GM23338 (cell line): ENCODE measurements around the gene RHBDD1. TPM values are rescaled to one million over a fixed set of nuclear protein-coding genes. Genes with fewer than 3 reads are reported as not detected.

Experiments used
- ATAC-seq: fragments of 200-7000 bp; cut with Tn5 transposase; 3 replicates; pipeline ENCODE4 v1.9.1; 2020
- DNase-seq: peaks from one replicate; pipeline ENCODE4 v3.0.0-alpha.2; 2015; ENCODE audit warnings: low spot score
- H2AFZ ChIP-seq: fragments of 200-600 bp; sonication (generic); 2 replicates; pipeline ENCODE4 v1.8.0; 2016; ENCODE audit warnings: antibody characterized with exemption, mild to moderate bottlenecking, moderate library complexity
- H3F3A ChIP-seq: fragments of 200-600 bp; sonication (generic); replicated peaks from 2 replicates; pipeline ENCODE4 v1.8.0; 2017; ENCODE audit warnings: antibody characterized with exemption, mixed run types, low read depth
- H3K27ac ChIP-seq: fragments of 200-600 bp; sonication (generic); 2 replicates; pipeline ENCODE4 v1.6.1; 2016; ENCODE audit warnings: low read depth
- H3K27me3 ChIP-seq: fragments of 200-600 bp; sonication (generic); 2 replicates; pipeline ENCODE4 v1.8.0; 2016; ENCODE audit warnings: mild to moderate bottlenecking, mixed run types, moderate library complexity; ENCODE audit not compliant: insufficient read depth
- H3K36me3 ChIP-seq: fragments of 200-600 bp; sonication (generic); 2 replicates; pipeline ENCODE4 v1.8.0; 2016; ENCODE audit warnings: mild to moderate bottlenecking; ENCODE audit not compliant: insufficient read depth
- H3K4me1 ChIP-seq: fragments of 200-600 bp; sonication (generic); 2 replicates; pipeline ENCODE4 v1.8.0; 2016; ENCODE audit warnings: mild to moderate bottlenecking, moderate library complexity; ENCODE audit not compliant: insufficient read depth
- H3K4me2 ChIP-seq: fragments of 200-600 bp; sonication (generic); 2 replicates; pipeline ENCODE4 v1.7.1; 2017; ENCODE audit warnings: mixed run types
- H3K4me3 ChIP-seq: fragments of 200-600 bp; sonication (generic); 2 replicates; pipeline ENCODE4 v1.6.1; 2016; ENCODE audit warnings: mixed run types
- H3K79me2 ChIP-seq: fragments of 200-600 bp; sonication (generic); replicated peaks from 2 replicates; pipeline ENCODE4 v1.8.0; 2017; ENCODE audit warnings: mild to moderate bottlenecking; ENCODE audit not compliant: insufficient read depth
- H3K9me2 ChIP-seq: fragments of 200-600 bp; sonication (generic); 2 replicates; pipeline ENCODE4 v1.8.0; 2017; ENCODE audit not compliant: insufficient read depth
- H4K20me1 ChIP-seq: fragments of 200-600 bp; sonication (generic); replicated peaks from 2 replicates; pipeline ENCODE4 v1.8.0; 2017; ENCODE audit warnings: mild to moderate bottlenecking; ENCODE audit not compliant: insufficient read depth
- H3K27ac Mint-ChIP-seq: 2 replicates; pipeline ENCODE4 v1.8.0; 2020; ENCODE audit warnings: inconsistent platforms, mild to moderate bottlenecking, moderate library complexity, mixed read lengths
- H3K27me3 Mint-ChIP-seq: 3 replicates; pipeline ENCODE4 v1.8.0; 2022; ENCODE audit warnings: low read depth, mild to moderate bottlenecking, moderate library complexity, mixed read lengths, inconsistent platforms; ENCODE audit not compliant: insufficient read depth, poor library complexity
- H3K36me3 Mint-ChIP-seq: 3 replicates; pipeline ENCODE4 v1.8.0; 2021; ENCODE audit warnings: low read depth, mild to moderate bottlenecking, inconsistent platforms, moderate library complexity, mixed read lengths
- H3K4me1 Mint-ChIP-seq: 3 replicates; pipeline ENCODE4 v1.8.0; 2020; ENCODE audit warnings: mild to moderate bottlenecking, inconsistent platforms, mixed read lengths
- H3K4me3 Mint-ChIP-seq: 3 replicates; pipeline ENCODE4 v1.8.0; 2021; ENCODE audit warnings: moderate library complexity, mild to moderate bottlenecking, inconsistent platforms, mixed read lengths
- H3K9me3 Mint-ChIP-seq: 3 replicates; pipeline ENCODE4 v1.8.0; 2020; ENCODE audit warnings: moderate library complexity, mild to moderate bottlenecking, inconsistent platforms, mixed read lengths
- CREB1 ChIP-seq: fragments of 250-450 bp; sonication (Bioruptor Pico); IDR thresholded peaks from 2 replicates; pipeline ENCODE4 v1.5.0; 2020; ENCODE audit warnings: low read depth, mild to moderate bottlenecking, moderate library complexity
- polyA plus RNA-seq: library from polyadenylated mRNA; unstranded; fragments of >200 nt; fragmentation: Nextera tagmentation; extraction: Ambion mirVana; gene quantifications from 2 replicates; pipeline ENCODE4 v1.2.1, GENCODE V29; 2016
- total RNA-seq: library from RNA; depleted of rRNA; stranded (reverse); fragments of >200 nt; shearing (Covaris generic); gene quantifications from 2 replicates; pipeline ENCODE4 v1.2.3, GENCODE V29; 2014
- TF ChIP-seq, protein P1 (sequence below): IDR thresholded peaks from 2 replicates; pipeline ENCODE4 v1.6.1; 2016; ENCODE audit warnings: antibody characterized with exemption
- TF ChIP-seq, protein P2 (sequence below): fragments of 250-450 bp; sonication (Bioruptor Pico); IDR thresholded peaks from 2 replicates; pipeline ENCODE4 v1.5.0; 2020; ENCODE audit warnings: mild to moderate bottlenecking, moderate library complexity

RHBDD1 gene
- total and polyA plus RNA-seq, 2 experiments from 2014 or later = 7.3 to 13.0 TPM

DNA sequence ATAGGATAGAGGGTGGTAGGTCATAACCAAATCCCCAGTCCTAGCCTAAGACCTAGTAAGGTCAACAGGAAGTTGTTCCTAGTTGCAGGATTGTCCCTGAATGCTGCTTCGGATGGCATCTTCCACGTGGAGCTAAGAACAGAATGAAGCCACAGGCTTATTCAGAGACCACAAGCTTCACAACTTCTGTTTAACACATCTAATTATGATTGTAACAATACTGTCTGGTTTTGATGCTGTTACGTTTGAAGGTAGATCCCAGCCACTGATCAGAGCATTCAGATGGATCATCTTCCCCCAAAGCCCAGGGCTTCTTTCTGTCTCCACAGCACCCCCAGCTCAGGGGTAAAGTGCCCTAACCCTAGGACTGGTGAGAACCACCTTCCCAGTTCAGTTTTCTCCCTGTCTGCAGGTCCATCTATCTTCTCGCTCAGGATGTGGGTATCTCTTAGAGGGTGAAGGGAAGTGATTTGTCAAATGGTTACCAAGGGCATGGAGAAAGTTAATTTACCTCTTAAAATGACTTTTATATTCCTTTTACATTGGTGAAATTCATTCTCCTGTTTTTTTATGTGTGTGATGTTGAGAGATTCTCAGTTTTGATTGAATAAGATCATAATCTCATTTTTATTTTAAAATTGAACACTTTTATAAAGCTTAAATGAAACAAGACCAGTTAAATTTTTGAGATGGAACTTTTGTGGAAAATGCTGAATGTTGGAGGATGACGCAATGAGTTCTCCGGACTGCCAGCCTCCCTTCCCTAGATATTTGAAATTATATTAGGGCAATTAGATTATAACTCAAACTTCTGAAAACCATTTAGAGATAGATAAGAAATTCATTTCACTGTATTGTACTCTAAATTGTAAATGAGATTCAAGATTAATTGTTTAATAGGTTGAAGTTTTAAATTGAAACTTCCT lies 66.5 kb downstream of the RHBDD1 start (continued):
- TF ChIP-seq, protein P1, sequence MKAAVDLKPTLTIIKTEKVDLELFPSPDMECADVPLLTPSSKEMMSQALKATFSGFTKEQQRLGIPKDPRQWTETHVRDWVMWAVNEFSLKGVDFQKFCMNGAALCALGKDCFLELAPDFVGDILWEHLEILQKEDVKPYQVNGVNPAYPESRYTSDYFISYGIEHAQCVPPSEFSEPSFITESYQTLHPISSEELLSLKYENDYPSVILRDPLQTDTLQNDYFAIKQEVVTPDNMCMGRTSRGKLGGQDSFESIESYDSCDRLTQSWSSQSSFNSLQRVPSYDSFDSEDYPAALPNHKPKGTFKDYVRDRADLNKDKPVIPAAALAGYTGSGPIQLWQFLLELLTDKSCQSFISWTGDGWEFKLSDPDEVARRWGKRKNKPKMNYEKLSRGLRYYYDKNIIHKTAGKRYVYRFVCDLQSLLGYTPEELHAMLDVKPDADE = no peak
- TF ChIP-seq, protein P2, sequence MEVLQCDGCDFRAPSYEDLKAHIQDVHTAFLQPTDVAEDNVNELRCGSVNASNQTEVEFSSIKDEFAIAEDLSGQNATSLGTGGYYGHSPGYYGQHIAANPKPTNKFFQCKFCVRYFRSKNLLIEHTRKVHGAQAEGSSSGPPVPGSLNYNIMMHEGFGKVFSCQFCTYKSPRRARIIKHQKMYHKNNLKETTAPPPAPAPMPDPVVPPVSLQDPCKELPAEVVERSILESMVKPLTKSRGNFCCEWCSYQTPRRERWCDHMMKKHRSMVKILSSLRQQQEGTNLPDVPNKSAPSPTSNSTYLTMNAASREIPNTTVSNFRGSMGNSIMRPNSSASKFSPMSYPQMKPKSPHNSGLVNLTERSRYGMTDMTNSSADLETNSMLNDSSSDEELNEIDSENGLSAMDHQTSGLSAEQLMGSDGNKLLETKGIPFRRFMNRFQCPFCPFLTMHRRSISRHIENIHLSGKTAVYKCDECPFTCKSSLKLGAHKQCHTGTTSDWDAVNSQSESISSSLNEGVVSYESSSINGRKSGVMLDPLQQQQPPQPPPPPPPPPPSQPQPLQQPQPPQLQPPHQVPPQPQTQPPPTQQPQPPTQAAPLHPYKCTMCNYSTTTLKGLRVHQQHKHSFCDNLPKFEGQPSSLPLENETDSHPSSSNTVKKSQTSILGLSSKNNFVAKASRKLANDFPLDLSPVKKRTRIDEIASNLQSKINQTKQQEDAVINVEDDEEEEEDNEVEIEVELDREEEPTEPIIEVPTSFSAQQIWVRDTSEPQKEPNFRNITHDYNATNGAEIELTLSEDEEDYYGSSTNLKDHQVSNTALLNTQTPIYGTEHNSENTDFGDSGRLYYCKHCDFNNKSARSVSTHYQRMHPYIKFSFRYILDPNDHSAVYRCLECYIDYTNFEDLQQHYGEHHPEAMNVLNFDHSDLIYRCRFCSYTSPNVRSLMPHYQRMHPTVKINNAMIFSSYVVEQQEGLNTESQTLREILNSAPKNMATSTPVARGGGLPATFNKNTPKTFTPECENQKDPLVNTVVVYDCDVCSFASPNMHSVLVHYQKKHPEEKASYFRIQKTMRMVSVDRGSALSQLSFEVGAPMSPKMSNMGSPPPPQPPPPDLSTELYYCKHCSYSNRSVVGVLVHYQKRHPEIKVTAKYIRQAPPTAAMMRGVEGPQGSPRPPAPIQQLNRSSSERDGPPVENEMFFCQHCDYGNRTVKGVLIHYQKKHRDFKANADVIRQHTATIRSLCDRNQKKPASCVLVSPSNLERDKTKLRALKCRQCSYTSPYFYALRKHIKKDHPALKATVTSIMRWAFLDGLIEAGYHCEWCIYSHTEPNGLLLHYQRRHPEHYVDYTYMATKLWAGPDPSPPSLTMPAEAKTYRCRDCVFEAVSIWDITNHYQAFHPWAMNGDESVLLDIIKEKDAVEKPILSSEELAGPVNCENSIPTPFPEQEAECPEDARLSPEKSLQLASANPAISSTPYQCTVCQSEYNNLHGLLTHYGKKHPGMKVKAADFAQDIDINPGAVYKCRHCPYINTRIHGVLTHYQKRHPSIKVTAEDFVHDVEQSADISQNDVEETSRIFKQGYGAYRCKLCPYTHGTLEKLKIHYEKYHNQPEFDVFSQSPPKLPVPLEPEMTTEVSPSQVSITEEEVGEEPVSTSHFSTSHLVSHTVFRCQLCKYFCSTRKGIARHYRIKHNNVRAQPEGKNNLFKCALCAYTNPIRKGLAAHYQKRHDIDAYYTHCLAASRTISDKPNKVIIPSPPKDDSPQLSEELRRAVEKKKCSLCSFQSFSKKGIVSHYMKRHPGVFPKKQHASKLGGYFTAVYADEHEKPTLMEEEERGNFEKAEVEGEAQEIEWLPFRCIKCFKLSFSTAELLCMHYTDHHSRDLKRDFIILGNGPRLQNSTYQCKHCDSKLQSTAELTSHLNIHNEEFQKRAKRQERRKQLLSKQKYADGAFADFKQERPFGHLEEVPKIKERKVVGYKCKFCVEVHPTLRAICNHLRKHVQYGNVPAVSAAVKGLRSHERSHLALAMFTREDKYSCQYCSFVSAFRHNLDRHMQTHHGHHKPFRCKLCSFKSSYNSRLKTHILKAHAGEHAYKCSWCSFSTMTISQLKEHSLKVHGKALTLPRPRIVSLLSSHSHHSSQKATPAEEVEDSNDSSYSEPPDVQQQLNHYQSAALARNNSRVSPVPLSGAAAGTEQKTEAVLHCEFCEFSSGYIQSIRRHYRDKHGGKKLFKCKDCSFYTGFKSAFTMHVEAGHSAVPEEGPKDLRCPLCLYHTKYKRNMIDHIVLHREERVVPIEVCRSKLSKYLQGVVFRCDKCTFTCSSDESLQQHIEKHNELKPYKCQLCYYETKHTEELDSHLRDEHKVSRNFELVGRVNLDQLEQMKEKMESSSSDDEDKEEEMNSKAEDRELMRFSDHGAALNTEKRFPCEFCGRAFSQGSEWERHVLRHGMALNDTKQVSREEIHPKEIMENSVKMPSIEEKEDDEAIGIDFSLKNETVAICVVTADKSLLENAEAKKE (CRISPR knock-in tag) = no peak

DNA sequence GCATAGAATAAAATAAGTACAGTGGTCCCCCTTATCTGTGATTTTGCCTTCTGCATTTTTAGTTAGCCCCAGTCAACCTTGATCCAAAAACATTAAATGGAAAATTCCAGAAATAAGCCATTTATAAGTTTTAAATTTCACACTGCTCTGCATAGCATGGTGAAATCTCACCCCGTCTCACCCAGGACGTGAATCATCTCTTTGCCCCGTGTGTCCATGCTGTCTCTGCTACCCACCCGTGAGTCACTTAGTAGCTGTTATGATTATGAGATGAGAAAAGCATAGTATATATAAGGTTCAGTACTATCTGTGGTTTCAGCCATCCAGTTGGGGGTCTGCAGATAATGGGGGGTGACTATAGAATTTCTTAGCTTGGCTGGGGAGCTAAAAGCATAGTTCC lies 67.3 kb downstream of the RHBDD1 start:
- H3K9me3 Mint-ChIP-seq = no peaks in the 10 kb centered on the region
- Histone ChIP-seq H2AFZ (no peak overlapping the region), H4K20me1 (no peaks in the 10 kb centered on the region; the same call in 1 of the 2 replicates), H3K4me3 (no peak overlapping the region), H3K27ac (no peak overlapping the region), H3K4me2 (no peak overlapping the region), H3F3A (no peaks in the 10 kb centered on the region), H3K9me2 (0 out of 2 replicates have a peak, but pooled peaks cover 2% of the 10 kb centered on the region), H3K27me3 (no peaks in the 10 kb centered on the region), H3K36me3 (no peaks in the 10 kb centered on the region), H3K79me2 (no peaks in the 10 kb centered on the region), H3K4me1 (no peaks in the 10 kb centered on the region)
- no peak for TF ChIP-seq CREB1 (CRISPR knock-in tag)
- H3K27me3 Mint-ChIP-seq = no peaks in the 10 kb centered on the region
- H3K36me3 Mint-ChIP-seq = no peaks in the 10 kb centered on the region; the same call in 2 of the 3 replicates
- H3K4me3 Mint-ChIP-seq = no peak overlapping the region
- ATAC-seq = no peak
- DNase-seq = no peak
- no peak overlapping the region for H3K27ac Mint-ChIP-seq
- no peaks in the 10 kb centered on the region for H3K4me1 Mint-ChIP-seq
